ENCODE data around the gene RASA2.
A peak's percentile ranks its signal among the peaks of the same experiment; 100 is the strongest.

The RASA2 gene

DNA sequence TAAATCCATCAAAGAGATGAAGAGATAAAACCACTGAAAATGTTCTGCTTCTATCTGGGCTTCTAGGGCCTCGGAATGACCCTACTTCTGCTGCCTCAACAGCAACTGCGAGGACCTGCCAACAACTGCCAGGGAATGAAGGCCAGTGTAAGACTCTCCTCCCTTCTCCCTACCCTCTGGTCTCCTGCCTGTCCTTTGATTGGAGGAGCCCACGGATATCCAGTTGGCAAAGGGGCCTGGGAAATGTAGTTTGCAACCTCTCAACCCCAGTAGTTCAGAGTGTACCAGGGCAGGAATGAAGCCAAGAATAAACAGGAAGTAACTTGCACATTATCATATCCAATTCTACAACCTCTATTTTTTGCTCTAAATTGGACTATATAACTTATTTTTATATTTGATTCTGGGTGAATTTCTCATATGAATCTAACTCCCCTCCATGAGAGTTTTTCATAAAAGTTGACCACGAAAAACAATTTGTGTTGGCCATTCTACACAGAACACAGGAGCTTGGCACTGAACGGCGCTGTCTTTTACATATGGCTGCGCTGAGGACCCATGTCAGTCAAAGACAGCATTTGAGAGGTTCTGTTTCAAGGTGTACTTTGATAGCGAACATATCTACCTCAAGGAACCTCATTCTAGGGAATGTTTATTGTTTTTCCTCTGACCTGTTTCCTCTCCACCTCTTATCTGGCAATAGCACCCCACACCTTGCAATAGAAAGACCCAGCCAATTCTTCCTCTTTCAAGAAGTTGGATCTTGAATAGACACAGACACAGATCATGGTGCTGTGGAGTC, 160.1 kb downstream of the RASA2 start:
- DNase-seq (ENCODE audit: low read depth): no peak

DNA sequence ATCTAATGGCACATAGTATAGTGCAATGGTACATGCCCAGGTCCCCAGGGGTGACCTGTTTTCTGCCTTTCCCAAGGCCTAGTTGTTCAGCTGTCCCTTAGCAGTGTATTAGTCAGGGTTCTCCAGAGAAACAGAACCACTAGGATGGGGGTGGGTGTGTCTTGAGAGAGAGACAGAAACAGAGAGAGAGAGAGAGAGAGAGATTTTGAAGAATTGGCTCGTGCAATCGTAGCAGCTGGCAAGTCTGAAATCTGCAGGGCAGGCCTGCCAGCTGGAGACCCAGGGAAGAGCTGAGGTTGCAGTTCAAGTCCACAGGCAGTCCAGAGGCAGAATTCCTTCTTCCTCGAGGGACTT, 160.7 kb downstream of the RASA2 start:
- DNase-seq (ENCODE audit: low read depth): no peak

DNA sequence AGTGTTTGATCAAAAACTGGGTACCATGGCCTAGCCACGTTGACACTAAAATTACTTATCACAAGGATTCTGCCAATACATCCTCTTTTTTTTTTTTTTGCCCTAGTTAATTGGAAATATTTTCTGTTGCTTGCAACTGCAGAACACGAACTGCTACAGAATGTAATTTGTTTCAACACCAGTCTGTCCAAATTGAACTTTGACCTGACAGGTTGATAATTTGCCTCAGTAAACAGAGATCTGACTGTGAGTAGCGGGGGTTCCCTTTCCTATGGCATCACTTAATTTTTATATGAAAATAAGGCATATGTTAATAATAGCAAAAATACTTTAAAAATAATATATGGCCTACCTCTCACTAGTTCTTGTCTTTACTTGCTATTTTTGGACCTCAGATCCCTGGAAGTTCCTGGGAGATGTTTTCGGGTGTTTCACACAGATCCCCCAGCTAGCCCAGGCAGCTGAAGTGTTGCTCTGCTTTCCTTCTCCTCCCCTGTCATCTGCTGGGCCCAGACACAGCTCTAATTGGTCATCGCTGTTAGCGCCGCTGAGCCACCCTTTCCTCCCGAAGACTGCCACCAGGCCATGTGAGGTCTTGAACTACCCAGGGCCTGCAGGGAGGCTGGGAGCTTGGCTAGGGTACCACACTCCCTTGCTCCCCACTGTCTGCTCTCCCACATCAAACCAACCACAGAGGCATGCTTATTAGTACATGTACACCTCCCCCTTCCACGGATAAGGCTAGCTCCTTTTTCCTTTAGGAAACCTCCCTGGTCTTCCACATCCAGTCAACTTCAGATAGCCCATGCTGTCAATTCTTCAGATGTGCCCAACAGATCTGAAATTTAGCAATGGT, 161.5 kb downstream of the RASA2 start:
- DNase-seq (ENCODE audit: low read depth): no peak

DNA sequence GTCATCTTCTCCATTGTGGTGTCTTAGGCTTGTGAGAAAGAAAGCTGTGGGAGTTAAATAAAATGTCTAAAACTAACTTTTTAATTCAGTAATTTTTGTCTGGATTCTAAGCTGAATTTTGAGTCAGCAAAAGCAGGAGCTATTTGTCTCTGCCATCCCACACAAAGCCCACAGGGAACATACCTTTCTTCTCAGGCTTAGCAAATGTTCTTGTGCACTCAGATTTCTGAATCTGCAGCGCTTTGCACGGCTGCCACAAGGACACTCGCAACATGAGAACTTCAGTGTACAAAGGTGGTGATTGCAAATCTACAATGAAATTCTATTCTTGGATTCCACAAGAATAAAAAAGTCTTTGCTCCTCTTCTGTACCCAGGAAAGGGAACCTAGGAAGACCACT, 163.0 kb downstream of the RASA2 start:
- DNase-seq (ENCODE audit: low read depth): no peak

DNA sequence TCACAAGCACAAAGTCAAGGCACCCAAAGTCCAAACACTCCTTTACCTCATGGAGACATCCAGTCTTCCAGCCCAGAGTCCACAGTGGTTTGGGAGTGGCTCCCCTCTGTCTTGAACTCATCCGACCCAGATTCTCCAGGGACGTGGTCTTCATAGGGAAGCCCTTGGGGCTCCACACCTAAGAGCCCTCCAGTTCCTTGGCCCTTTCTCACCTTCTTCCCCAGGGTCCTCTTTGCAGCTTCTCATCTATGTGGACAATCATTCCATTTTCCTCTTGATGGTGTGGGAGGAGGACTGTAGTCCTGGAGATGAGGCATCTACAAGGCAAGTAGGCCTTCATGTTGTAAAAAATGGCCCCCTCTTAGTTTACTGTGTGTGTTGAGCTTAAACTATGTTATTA, 164.0 kb downstream of the RASA2 start:
- DNase-seq (ENCODE audit: low read depth): no peak

DNA sequence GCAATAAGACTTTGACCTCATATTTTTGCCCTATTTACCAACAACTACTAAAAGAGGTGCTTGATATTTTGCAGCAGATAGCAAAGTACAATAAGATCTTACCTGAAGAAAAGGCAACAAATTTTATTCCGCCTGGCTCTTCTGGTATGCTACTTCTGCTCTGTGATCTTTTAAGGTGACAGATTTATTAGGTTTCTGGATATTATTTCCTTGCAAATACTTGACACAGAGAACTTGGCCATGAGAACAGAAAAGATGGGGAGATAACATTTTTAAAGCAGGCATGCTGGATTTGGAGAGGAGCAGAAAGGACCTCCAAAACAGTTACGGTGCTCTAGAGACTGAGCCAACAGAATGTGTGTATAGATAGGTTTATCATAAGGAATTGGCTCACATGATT, 164.6 kb downstream of the RASA2 start:
- DNase-seq (ENCODE audit: low read depth): no peak

DNA sequence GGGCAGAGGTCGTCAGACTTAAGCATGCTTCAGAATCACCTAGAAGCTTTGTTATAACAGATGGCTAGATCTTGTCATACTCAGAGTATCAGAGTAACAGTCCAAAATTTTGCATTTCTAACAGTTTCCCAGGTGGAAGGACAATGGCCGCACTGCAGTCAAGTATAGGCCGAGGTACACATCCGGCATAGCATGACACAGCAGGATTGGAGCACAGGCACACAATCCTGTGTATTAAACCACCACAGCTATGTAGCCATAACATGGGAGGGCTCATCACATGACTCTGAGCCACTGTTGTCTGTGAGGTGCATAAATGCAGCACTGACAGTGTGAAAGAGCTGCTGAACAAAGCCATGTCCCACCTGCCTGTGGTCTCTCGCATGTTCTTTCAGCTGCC, 165.5 kb downstream of the RASA2 start:
- no peak for DNase-seq (ENCODE audit: low read depth)

DNA sequence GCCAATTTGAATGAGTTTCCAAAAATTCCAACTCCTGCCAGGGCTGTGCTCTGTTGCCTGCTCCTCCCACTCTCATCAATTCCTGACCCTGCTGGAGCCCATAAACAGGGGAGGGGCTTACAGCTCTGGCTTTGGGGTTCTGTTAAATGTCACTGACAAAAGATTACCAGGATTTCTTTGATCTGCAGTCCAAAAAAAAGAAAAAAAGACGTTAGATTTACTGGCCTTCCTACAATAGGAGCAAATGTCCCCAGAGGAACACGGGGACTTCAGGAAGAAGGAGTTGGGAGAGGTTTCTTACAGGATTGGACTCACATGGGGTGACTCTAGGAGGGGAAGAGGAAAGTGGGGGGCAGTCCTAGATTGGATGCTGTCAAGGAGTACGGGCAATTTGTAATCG, 167.0 kb downstream of the RASA2 start:
- DNase-seq (ENCODE audit: low read depth): no peak

DNA sequence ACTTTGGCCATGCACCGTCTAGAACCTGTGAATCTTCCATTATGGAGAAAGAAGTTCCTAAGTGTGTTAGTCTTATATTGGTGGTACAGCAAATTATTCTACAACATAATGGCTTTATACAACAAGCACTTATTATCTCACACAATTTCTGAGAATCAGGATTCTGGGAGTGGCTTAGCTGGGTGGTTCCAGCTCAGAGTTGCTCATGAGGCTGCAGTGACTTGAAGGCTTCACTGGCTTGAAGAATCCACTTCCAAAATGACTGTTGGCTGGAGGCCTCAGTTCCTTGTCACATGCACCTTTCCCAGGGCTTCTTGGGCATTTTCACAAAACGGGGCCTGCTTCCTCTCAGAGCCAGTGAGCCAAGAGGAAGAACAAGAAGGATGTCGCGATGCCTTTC, 169.0 kb downstream of the RASA2 start:
- no peak for DNase-seq (ENCODE audit: low read depth)

DNA sequence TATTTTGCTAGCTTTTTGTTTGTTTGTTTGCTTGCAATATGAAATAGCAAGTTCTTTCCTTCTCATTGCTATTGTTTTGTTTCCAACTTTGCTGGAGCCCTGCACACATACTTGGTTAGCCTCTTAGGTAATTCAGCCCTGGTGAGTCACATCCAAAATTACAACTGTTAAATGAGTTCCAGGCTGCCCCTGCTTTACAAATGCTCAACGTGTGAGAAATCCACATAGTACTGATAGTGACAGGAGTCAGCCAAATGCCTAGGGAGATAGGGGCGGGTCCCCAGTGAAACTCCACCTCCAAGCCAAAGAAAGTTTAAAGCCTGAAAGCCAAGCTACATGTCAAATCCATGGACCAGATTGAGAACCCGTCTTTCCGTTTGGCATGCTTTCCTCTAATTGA, 169.9 kb downstream of the RASA2 start:
- DNase-seq (ENCODE audit: low read depth): peak; percentile 72

DNA sequence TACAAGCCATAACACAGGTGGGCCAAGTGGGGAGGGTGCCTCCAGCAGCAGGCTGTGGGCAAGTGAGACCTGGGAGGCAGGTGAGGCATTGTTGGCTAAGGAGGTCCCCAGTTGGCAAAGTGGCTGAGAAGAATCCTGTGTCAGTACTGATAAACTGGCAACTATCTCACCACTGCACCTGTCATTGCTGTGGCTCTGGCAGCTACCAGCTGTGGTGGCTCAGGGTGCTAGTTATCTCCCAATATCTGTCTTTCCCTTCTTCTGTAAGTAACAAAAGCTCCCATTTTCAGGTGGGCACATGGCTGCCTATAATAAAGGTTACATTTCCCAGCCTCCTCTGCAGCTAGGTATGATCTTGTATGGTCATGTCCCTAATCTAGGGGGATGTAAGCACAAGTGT, 170.7 kb downstream of the RASA2 start:
- no peak for DNase-seq (ENCODE audit: low read depth)

DNA sequence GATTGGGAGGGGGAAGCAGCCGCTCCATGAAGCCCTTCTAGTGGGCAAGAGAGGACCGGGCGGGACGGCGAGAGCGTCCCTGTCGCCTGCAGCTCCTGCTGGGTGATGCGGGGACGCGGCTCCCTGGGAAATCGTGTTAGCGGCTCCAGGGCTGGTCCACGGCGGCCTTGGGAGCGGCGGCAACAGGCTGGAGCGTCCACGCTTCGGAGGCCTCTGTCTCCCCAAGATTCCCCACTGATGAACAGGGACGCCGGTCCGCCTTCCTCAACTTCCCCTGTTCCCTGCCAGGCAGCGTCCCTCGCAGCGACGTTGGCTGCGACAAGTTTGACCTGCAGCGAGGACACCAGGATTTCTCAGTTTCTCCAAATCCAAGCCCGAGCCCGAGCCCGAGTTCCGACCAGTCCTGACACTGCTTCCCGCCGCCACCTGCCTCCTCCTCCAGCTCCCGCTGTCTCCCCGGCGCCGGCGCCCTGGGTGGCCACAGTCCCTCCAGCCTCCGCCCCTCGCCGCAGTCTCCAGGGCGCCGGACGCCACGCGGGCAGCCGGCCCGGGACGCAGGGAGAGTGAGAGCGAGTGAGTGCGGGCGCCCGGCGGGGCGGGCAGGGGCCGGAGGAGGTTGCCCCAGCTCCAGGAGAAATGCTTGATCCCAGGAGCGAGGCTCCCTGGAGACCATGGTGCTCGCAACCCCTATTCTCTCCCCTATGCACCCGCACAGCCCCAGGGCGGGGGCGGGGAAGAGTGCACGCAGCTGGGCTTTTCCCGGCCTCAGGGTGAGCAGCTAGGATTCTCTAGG, 173.2 kb downstream of the RASA2 start:
- DNase-seq (ENCODE audit: low read depth): no peak

DNA sequence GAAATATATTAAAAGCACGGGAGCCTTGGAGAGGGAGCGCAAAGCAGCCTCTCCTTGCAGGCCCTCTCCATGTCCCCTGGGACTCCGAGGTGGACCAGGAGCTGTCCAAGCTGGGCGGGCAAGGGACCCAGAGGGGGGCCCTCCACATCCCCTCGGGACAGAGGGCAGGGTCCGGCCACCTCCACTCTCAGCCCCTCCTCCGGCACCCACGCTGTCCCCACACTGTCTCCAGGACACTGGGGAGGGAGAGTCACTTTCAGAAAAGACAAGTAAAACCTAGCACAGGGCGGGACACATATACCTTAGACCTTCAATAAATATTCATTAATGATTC, 173.8 kb downstream of the RASA2 start:
- no peak for DNase-seq (ENCODE audit: low read depth)

DNA sequence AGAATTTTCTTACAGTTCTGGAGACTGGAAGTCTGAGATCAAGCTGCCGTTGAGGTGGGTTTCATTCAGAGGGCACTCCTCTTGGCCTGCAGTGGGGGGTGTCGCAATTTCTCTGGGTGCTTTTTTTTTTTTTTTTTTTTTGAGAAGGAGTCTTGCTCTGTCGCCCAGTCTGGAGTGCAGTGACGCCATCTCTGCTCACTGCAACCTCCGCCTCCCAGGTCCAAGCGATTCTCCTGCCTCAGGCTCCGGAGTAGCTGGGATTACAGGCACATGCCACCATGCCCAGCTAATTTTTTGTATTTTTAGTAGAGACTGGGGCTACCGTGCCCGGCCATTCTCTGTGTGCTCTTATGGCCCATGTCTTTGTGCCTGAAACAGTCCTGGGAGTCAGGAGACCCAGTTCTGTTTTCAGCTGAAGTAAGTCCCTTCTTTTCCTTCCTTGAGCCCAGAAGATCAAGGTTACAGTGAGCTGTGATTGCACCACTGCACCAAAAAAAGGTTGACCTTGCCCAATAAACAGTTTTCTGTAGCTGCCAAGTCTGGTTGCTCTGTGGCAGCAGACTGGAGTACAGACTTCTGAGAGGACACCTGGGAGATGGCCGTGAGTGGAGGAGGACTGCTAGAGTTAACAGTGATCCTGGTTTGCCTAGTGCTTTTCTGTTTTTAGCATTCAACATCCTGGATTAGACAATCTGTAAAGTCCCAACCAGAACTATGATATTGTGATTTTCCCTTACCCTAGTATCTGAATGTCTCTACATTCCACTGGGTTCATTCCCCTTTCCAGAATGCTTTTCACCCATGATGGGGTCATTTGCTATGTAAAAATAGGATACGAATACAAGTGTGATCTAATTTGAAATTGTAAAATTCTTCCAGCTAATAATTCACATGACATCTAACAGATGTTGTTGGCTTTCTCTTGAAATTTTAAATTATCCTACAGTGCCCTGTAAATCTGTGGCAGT, 174.7 kb downstream of the RASA2 start:
- DNase-seq (ENCODE audit: low read depth): no peak

DNA sequence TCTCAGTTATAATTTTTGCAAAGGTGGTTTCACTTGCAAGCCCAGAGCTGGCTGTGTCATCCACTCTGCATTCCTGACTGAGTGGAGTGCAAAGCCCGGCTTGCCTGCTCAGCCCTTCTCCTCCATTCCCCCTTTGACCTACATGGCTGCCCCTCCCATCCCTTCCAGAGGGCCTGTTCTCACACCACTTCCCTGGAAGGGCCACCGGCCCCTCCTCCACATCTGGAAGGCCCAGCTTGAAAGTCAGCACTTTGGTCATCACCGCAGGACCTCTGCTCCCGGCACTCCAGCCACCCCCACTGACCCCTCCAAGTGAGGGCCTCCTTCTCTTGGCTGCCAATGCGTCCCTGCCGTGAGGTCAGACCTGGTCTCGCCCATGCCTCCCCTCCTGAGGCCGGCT, 177.2 kb downstream of the RASA2 start:
- no peak for DNase-seq (ENCODE audit: low read depth)

Measured in HS-5 (cell line).